HFFc6 (cell line): ENCODE results near the gene VSNL1. TPM values are rescaled to one million over a fixed set of nuclear protein-coding genes. Genes with fewer than 3 reads are reported as not detected.

Source experiments
- DNase-seq: peaks from one replicate; pipeline ENCODE4 v3.0.0-alpha.2; 2018
- H3K27ac Mint-ChIP-seq: 2 replicates; pipeline ENCODE4 v1.8.0; 2020; ENCODE audit warnings: mild to moderate bottlenecking, mixed read lengths
- H3K27me3 Mint-ChIP-seq: 2 replicates; pipeline ENCODE4 v1.8.0; 2021; ENCODE audit warnings: mild to moderate bottlenecking, moderate library complexity, mixed read lengths; ENCODE audit not compliant: insufficient read depth
- H3K36me3 Mint-ChIP-seq: 2 replicates; pipeline ENCODE4 v1.8.0; 2021; ENCODE audit warnings: low read depth, mixed read lengths
- H3K4me1 Mint-ChIP-seq: 2 replicates; pipeline ENCODE4 v1.8.0; 2020; ENCODE audit warnings: low read depth, mixed read lengths
- H3K4me3 Mint-ChIP-seq: 2 replicates; pipeline ENCODE4 v1.8.0; 2020; ENCODE audit warnings: mild to moderate bottlenecking, moderate library complexity, mixed read lengths
- H3K9me3 Mint-ChIP-seq: 2 replicates; pipeline ENCODE4 v1.8.0; 2020; ENCODE audit warnings: mild to moderate bottlenecking, mixed read lengths
- total RNA-seq, 6 experiments: library from RNA; stranded (reverse); fragmentation: NEBNext Ultra II Directional; extraction: Animal tissue kit (Norgen Biotek cat#: 25700); gene quantifications; 2 replicates in 1 of 6; 3 replicates in 5 of 6; pipeline ENCODE4 v1.2.3, GENCODE V29; 2021
- TF ChIP-seq, protein P1 (sequence below): fragments of 200-600 bp; sonication (generic); IDR thresholded peaks from 2 replicates; pipeline ENCODE4 v1.5.0; 2021; ENCODE audit warnings: antibody characterized with exemption, mild to moderate bottlenecking

Gene VSNL1
- total RNA-seq, 6 experiments from 2014 or later, result not detected

DNA sequence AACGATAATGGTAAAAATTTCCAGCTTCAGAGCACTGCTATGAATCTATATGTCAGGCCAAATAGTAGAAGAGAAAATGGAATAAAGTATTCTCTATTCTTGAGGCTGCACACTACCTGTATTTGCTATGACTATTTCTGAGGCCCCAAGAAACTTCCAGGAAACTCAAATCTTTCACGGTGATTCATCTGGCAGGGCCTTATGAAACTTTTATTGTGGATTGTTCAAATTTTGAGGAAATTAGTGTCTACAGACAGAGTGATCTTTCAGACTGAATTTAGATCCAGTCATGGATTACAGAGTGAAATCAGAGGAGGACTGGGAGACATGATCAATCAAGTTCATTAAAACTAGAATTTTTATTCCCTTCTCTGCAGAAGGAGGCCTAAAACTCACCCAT, 4.1 kb upstream of the VSNL1 start:
- Mint-ChIP-seq H3K4me1 (peaks cover 15% of the 10 kb centered on the region), H3K36me3 (no peaks in the 10 kb centered on the region), H3K27me3 (peaks cover 19% of the 10 kb centered on the region), H3K4me3 (no peak overlapping the region), H3K9me3 (no peaks in the 10 kb centered on the region), H3K27ac (no peak overlapping the region)
- TF ChIP-seq, protein P1, sequence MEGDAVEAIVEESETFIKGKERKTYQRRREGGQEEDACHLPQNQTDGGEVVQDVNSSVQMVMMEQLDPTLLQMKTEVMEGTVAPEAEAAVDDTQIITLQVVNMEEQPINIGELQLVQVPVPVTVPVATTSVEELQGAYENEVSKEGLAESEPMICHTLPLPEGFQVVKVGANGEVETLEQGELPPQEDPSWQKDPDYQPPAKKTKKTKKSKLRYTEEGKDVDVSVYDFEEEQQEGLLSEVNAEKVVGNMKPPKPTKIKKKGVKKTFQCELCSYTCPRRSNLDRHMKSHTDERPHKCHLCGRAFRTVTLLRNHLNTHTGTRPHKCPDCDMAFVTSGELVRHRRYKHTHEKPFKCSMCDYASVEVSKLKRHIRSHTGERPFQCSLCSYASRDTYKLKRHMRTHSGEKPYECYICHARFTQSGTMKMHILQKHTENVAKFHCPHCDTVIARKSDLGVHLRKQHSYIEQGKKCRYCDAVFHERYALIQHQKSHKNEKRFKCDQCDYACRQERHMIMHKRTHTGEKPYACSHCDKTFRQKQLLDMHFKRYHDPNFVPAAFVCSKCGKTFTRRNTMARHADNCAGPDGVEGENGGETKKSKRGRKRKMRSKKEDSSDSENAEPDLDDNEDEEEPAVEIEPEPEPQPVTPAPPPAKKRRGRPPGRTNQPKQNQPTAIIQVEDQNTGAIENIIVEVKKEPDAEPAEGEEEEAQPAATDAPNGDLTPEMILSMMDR, result no peak
- DNase-seq, result no peak

DNA sequence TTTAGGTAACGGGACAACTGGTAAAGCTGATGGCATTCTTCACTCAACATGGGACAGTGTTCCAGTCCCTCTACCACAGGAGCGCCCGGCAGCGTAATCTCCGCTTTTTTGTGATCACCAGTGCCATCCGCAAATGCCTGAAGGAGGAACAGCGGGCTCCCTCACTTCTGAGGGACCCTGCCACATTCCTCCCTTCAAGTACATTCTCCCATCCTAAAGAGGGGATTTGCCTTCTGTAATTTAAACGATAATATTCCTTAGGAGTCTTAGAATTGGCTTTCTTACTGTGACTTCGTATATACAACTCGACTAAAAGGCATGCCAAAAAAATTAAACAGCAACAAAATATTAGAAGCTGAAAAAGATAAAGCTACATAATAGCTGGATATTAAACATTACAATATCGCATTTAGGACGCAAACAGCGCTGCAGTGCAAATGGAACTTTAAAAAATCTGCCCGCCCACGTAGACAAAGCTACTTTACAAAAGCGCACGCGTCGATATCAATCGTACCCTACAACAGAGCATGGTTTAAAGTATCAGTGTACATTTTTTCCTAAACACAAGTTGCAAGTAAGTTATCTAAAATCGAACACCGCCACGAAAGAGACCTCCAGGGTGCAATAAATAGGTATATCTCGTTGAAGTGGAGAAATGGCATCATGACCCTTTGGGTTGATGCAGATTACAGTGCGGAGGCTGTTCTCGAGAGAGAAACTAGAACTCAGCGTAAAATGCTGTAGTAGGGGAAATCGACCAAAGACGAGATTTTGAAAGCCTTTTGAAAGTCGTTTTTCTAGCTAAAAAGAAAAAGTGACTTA, 2.3 kb upstream of the VSNL1 start:
- Mint-ChIP-seq H3K27ac (no peak overlapping the region), H3K36me3 (no peaks in the 10 kb centered on the region), H3K9me3 (no peaks in the 10 kb centered on the region), H3K27me3 (peaks cover 26% of the 10 kb centered on the region), H3K4me1 (peaks cover 15% of the 10 kb centered on the region), H3K4me3 (peak overlapping the region; percentile 33; the same call in 1 of the 2 replicates)
- TF ChIP-seq, protein P1, result no peak
- DNase-seq, result no peak

DNA sequence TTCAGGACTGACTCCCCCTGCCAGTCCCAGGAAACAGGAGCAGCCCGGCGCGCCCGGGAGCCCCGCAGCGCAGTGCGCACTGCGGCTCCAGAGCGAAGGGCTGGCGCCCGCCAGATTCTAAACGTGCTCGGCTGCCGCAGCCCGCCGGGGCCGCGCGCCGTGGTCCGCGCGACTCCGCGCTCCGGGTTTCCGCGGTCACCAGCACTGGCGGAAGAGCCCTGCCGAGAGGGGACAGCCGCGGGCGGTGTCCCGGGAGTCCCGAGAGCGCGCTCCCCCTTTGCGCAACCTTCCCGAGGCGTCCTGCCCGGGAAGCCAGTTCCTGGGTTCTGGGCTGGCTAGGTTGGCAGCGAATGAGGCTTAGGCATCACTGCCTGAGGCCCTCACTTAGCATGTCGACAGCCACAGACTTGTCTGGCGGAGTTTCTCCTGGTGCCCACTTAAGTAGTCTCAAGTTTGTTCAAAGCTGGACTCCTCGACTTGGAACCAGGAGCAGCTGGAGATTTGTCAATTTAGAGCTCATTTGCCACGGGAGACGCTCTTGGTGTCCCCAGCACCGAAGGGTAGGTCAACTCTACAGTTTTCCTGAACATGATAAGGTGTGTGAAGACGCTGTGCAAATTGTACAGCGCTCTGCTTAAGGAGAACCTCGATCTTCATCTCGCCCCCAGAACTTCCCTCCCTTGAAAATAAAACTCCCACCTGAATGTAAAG, 1.5 kb upstream of the VSNL1 start:
- H3K27me3 Mint-ChIP-seq, result peaks cover 26% of the 10 kb centered on the region

DNA sequence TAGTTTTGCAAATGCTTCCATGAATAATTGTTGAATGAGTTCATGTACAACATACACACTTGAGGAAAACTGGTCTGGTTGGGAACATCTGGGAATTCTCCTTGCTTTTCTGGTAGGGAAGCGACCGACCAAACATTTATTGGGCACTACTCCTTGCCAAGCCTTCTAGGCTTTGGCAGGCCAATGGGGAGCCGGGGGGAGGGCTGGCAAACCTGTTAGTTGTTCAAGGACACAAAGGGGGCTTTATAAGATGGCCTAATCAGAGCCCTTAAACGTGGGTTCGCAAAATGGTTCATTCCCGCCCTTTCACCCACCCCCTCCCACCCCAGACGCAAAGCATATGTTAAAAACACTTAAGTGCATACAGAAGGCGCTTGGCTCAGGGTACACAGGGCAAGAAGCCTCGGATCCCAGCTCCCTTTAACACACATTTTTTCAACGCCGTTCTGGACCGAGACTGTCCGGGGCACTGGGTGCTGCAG, 844 bp upstream of the VSNL1 start:
- no peak for DNase-seq
- TF ChIP-seq, protein P1, result no peak
- Mint-ChIP-seq H3K36me3 (no peaks in the 10 kb centered on the region), H3K27me3 (peaks cover 26% of the 10 kb centered on the region), H3K27ac (no peak overlapping the region), H3K4me3 (peak overlapping the region; percentile 77; the same call in 1 of the 2 replicates), H3K9me3 (no peaks in the 10 kb centered on the region), H3K4me1 (peaks cover 15% of the 10 kb centered on the region)

More for the DNA sequence above, 1.5 kb upstream of the VSNL1 start:
- H3K9me3 Mint-ChIP-seq, result no peaks in the 10 kb centered on the region
- H3K4me1 Mint-ChIP-seq, result peaks cover 15% of the 10 kb centered on the region
- H3K4me3 Mint-ChIP-seq, result peak overlapping the region; percentile 33
- TF ChIP-seq, protein P1, result no peak
- H3K36me3 Mint-ChIP-seq, result no peaks in the 10 kb centered on the region
- no peak for DNase-seq
- no peak overlapping the region for H3K27ac Mint-ChIP-seq

- peaks cover 26% of the 10 kb centered on the region for H3K27me3 Mint-ChIP-seq
These were observed 476 bp downstream of the VSNL1 start for GRCh38 chr2:17540813-17541530.

More at GRCh38 chr2:17540813-17541530, 476 bp downstream of the VSNL1 start:
- Mint-ChIP-seq H3K4me1 (peaks cover 15% of the 10 kb centered on the region), H3K36me3 (no peaks in the 10 kb centered on the region), H3K4me3 (peak overlapping the region; percentile 77; the same call in 1 of the 2 replicates), H3K9me3 (no peaks in the 10 kb centered on the region), H3K27ac (no peak overlapping the region)
- TF ChIP-seq, protein P1, result no peak
- no peak for DNase-seq
